HuH-7 (cell line): ENCODE results near the gene LYST.
"Not testable (repeated sequence)": the region's sequence is repeated elsewhere in the genome, so short reads cannot be mapped to it uniquely, and the experiment has no call there.

ENCODE experiments used
- DNase-seq: peaks from one replicate; pipeline ENCODE4 v3.0.0; 2011; ENCODE audit warnings: low spot score

Gene LYST

DNA sequence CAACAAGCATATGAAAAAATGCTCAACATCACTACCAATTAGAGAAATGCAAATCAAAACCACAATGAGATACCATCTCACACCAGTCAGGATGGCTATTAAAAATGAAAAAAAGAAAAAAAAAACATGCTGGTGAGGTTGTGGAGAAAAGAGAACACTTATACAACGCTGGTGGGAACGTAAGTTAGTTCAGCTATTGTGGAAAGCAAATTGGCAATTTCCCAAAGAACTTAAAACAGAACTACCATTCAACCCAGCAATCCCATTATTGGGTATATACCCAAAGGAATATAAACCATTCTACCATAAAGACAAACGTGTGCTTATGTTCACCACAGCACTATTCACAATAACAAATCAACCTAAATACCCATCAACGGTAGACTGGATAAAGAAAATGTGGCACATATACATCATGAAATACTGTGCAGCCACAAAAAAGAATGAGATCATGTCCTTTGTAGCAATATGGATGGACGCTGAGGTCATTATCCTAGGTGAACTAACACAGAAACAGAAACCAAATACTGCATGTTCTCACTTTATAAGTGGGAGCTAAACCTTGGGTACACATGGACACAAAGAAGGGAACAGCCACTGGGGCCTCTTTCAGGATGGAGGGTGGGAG is 49.5 kb downstream of the LYST start:
- no peak for DNase-seq

DNA sequence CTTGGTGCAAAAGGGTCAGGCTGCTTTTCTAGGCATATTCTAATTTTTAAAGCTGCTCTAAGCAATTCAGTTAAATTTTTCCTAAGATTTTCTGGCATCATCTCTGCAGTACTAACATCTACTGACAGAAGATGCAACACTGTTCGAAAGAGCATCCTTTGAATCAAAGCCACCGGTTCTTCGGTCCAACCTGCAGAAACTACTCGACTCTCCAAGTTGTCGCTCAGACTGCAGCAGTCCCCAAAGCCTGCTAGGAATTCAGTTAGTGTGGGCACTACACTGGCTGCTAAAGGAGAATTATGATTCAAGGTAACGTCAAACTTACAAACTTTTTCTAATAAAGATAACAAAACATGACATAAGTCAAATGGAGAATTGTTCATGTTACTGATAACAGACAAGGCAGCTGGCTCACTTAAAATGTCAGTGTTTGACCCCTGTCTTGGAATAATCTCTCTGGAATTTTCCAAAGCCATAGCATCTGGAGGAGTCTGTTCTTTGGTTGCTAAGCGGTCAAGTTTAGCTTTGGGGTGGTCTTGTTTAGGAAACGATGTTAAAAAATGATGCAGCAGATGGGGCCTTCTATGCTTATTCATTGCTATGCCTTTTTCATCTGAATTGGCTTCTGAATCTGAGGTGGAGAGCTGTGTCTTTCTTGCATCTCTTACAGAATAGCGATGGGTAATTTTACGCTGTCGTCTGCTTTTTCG is 56.9 kb downstream of the LYST start:
- no peak for DNase-seq

DNA sequence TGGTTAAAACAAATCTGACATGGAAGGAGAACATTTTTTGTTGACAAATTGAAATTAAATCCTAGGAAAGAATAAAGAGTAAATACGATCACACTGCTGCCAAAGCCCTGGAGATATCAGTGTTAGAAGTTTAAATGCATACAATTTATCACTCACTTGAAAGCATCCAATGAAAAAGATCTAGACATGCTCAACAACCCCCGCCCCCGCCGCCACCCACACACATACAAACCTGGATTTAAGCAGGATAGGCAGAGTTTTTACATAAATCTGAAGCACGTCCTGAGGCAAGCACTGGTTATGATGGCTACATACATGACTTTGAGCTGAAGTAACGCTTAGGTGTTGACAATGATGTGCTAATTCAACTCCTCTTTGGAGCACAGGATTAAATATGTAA is 58.5 kb downstream of the LYST start:
- no peak for DNase-seq

DNA sequence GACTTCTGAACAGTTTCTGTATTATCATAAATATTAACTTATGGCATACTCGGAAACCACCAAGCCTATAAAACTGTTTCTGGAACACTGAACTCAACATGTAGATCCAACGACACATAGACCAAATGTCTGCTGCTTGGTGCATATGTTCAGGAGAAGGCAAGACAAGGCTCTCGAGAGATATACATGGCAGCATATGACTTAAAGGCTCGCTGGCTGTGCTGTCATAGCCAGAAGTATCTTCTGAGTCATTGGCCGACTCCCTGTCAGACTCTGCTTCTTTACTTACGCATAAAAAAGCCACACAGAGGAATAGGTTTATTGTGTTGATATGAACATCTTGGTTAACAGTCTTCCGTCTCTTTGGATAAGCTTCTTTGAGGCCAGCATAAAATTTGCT is 60.6 kb downstream of the LYST start:
- DNase-seq = no peak

DNA sequence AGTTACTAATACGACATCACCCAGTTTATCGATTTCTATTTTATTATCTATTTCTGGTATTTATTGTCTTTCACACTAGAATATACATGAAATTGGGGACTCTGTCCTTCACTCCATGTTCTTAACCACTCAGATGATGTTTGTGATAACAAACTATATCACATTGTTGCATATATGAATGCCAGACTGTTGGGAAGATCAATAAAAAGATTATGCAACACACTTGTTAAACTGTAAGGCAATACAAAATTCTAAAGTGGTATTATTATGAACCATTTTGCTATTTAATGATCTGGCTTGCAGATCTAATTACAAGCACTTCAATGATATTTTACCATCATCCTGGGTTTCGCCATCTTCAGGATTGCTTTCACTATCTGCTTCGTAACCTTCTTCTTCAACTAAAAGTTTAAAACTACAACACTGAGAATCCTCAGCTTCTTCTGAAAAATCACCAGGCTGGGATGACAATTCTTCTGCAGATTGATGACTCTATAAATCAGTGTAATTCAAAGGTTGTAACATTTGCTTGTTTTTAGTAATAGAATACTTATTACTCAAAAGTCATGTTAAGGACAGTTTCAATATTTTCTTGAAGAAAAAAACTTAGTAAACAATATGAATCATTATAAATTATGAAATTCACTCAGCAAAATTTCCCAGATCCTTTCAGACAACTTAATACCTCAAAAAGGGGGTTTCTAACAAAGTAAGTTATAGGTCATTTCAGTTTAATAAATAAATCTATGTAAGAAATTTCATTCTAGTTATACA is 63.9 kb downstream of the LYST start:
- DNase-seq = no peak

DNA sequence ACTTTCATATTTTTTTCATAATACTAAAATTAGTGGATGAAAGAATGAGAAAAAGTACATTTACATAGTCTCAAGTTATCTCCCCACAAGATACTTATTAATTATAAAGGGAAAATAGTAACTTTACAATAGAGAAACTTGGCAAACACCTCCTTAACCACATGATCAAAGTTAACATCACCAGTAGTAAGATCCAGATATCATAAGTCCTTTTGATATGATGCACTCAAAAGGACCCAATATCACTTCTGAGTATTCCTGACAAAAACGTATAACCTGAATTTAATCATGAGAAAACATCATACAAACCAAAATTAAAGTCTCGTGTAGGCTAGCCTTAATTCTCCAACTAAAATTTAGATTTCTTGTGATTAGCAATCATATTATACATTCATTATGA is 67.4 kb downstream of the LYST start:
- DNase-seq = no peak

DNA sequence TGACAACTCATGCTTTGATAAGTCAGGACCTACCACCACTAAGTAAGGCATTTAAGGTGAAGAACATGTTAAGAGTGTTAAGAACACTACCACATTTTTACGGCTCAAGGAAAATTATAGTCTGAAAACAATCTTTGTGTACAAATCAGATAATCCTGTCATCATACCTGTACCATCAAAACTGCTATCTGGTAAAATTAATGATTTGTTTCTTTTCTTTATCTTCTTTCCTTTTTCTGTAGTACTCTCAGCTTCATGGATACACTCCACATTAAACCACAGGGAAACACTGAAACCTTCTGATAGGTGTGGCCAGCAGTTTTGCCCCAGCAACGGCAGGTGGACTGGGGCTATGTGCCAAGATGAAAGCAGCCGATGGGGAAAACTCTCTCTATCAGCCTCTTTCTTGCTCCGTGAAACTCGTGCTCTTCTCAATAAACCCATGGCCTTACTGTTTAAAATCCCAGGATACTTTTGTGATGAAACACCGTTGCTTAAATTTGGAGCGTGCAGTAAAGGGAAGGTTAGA is 75.1 kb downstream of the LYST start:
- no peak for DNase-seq

DNA sequence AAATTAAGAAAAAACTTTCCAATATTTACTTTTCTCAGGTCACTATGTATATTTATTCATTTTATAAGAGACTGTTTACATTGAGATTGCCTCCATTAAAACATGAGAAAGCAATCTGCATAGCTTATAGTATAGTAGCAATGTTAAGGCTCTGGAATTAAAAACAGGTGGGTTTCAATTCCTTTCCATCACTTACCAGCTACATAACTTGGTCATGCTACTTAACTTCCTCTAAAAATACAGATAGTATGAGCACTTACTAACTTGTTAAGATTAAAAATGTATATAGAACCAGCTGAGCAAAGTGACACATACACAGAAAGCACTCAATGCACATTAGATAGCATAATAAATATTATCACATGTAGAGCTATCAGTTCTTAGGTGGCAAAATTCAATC is 76.6 kb downstream of the LYST start:
- no peak for DNase-seq

DNA sequence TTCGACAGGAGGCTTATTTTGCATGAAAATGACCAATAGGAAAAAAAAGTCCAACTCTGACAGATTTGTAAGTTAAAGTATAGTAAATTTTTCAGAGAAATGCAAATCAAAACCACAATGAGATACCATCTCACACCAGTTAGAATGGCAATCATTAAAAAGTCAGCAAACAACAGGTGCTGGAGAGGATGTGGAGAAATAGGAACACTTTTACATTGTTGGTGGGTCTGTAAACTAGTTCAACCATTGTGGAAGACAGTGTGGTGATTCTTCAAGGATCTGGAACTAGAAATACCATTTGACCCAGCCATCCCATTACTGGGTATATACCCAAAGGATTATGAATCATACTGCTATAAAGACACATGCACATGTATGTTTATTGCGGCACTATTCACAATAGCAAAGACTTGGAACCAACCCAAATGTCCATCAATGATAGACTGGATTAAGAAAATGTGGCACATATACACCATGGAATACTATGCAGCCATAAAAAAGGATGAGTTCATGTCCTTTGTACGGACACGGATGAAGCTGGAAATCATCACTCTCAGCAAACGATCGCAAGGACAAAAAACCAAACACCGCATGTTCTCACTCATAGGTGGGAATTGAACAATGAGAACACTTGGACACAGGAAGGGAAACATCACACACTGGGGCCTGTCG is 80.3 kb downstream of the LYST start:
- not testable (repeated sequence) for DNase-seq

DNA sequence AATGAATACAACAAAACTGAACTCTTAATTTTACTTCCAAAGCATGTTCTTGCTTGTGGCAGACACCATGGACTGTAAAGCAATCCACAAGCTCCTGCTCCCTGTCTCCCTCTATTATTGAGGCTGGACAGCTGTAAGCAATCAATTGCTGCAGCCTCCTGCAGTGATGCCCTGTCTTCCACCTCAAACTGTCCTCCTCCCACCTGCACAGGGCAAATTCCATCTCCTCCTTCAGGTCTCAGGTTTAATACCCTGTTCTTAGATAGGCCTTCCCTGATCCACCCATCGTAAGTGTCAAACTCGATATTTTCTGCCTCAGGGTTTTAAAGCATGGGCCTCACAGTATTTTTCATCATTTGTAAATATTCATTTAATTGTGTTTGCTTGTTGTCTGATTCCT is 81.8 kb downstream of the LYST start:
- no peak for DNase-seq

DNA sequence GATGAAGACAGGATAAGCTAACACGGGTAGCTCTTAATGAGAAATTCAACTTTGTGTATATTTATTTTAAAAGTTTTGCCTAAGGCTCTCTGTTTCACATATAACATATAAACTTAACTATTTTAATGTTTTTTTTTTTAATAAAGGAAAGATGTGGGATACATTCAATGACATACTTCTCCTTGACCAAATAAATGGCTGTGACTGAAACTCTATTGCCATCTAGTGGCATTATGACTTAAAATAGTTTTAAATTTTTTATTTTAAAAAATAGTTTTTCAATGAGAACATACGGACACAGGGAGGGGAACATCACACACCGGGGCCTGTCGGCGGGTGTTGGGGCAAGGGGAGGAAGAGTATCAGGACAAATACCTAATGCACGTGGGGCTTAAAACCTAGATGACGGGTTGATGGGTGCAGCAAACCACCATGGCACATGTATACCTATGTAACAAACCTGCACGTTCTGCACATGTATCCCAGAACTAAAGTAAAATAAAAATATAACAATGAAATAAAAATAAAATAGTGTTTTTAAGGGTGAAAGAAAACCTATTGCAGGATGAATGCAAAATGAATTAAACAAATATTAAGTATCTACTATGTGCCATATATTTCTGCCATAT is 83.4 kb downstream of the LYST start:
- DNase-seq = no peak

DNA sequence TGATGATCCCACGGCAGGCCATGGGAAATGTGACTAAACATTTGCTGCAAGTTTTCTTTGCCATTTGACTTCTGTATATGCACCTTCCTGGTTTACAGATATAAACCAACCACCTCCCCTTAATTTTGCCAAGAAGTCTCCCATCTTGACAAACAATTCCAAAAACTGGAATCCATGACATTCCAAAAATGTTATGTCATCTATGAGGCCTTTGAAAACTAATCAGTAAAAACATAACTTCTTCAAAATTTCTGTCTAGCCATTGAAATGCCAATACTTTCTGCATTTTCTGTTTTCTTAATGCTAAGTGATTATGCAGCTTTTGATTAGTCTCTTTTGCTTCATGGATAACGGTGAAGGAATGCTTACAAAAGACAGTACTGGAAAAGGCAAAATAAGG is 84.1 kb downstream of the LYST start:
- DNase-seq = no peak

DNA sequence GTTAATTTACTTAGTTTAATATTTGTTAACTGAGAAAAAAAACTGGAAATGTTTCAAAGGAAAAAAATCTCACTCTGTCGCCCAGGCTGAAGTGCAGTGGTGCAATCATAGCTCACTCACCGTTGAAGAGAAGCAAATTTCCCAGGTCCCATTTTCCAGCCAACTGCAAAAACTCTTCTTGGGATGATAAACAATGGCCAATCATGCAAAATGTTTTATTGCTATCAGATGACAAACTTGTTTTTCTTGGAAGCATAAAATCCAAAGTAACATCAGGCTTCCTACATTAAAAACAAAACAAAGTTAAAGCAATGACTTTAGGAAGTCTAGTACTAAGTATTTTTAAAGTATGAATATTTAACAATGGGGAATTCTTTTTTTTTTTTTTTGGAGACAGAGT is 84.9 kb downstream of the LYST start:
- DNase-seq = no peak

DNA sequence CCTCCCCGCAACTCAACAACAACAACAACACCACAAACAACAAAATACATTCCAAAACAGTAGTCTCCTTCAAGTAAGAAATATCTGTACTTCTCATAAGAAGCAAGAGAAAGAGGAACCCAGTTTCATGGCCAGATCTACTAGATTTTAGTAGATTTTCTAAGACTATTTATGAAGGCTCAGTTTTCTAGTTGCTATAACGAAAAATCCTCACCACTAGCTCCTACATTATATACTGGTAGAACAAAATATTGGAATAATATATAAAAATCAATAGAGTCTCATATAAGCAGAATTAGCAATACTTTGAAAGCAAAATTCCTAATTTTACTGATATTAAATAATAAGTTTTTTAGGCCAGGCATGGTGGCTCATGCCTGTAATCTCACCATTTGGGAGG is 86.9 kb downstream of the LYST start:
- DNase-seq = no peak

DNA sequence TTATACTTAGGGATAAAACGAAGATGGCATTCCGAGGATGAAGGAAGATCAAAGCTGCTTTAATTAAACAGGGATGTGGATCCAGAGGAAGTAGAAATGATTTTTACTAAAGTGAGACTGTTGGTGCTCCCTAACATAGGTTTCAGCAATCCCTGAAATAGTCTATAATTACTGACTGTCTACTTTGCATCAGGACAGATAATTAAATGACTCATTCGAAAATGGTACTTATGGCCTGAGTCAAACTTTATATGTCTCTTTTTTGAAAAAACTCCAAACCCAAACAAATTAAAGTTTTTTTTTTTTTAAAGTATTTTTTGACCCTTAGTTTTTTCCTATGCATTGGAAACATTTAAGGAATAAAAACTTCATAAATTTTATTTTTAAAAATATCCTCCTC is 90.3 kb downstream of the LYST start:
- no peak for DNase-seq

DNA sequence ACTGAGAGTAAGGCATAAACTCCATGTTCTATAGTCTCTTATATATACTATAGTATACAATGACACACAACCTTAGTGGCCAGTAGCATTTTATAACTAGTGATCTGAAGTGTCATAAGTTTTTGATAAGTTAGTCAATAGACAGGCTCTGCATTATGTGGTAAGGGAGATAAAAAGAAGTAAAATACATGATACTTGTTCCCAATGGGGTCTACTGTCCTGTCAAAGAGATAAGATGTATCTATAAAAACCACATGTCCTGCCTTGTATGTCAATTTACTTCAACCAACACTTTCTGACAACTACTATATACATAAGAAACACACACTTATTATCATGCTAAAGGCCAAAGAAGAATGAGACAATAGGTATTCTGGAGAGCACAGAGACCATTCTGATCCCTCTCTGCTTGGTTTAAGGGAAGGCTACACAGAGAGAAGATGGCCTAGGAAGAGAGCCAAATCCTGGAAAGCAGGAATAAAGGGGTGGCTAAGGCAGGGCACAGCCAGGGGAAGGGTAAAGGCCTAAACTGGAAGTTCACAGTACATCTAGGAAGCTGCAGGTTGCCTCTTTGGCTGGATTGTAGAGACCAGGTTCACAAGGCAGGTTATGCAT is 91.4 kb downstream of the LYST start:
- DNase-seq = no peak

DNA sequence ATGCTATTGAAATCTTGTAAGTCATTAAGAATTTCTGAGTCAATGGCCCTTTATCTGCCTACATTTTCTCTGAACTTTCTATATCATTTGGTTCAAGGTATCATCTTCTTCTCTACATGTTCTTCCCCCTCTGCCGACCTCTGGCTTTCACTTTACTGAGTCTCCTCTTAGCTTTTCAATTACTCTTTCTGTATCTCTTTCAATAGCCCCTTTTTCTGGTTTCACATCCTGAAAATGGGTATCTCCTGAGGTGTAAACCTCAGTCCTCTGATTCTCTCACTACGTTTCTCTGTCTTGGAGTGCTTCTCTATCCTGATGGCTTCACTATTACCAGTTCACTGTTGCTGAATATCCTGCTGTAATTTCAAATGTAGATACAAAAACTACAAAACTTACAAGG is 98.9 kb downstream of the LYST start:
- no peak for DNase-seq

DNA sequence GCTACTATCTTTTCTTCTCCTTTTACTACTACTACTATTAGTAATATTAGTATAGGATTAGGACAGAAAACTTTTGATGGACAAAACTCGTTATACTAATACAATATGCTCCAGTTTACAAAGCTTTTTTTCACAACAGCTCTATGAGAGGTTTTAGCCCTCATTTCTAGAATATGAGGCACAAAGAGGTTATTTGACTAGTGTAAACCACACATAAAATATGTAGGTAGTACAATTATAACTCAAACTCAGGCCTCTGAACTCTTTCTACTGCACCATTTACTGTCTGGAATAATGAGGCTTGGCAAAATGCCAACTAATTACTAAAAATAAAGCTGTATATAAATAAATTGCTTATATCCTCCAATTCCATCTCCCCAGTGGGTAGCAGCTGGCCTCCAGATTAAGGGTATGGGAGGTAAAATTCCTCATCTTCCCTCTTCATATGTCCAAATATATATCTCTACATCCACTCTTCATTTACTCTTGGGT is 99.9 kb downstream of the LYST start:
- DNase-seq = no peak

DNA sequence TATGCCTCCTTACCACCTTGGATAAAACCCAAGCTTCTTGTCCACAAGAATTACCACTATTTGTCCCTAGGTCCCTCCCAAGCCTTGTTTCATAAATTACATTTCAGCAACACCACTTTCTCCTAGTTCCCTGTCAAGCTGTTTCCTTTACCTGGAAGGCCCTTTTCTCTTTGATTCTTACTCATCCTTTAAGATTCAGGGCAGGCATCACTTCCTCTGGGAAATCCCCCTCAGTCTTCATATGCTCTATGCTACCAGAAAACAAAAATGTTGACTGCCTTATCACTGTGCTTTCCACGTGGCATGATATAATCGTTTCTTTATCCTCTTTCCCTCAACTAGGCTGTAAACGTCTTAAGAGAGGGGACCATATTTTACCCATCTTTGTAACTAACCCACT is 102.7 kb downstream of the LYST start:
- no peak for DNase-seq

DNA sequence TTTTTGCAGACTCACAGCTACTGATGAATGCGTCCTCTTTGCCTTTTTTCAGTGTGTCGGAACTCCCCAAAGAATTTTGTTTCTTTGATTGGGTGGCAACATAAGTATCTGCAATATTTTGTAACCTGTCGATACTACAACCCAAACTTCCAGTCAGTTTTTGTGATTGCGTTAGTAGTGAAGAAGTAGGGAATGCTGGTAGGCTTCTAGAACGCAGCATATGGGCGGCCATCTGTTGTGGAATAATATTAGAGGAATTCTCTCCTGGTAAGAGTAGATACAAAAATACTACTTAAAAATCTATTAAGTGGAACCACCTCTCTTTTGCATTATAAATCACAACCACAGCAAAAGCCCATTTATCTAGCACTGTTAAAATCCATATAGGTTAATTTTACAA is 107.4 kb downstream of the LYST start:
- no peak for DNase-seq

DNA sequence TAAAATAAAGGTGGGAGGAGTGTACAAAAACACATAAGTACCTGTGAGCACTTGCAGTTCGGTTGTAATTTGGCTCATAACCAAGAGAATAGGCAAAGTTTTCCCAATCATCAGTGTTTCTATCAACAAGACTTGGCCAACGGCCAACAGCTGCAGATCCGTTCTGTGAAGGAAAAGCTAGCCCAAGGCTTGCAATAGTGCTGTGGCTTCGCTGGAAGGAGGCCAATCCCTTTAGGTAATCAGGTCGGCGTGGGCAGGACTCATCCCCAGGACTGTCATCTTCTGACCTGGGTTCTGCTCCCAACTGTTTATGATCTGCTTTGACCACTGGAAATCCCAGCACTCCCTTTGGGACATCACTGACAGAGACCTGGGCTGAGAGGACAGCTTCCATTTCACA is 107.8 kb downstream of the LYST start:
- no peak for DNase-seq
